Superior temporal gyrus (tissue), 1 donor: Measurements from ENCODE around the gene MEF2C.

Experiments used
- DNase-seq: peaks from one replicate; pipeline ENCODE4 v3.0.0-alpha.2; 2016; ENCODE audit errors: extremely low spot score

Gene MEF2C

GRCh38 chr5:88688984-88689667 is 193.9 kb downstream of the MEF2C start:
- DNase-seq: peak; percentile 47

GRCh38 chr5:88688156-88688983 is 194.6 kb downstream of the MEF2C start:
- peak; percentile 66 for DNase-seq

- DNase-seq: peak; percentile 70
Observed at GRCh38 chr5:88687373-88687911, 195.5 kb downstream of the MEF2C start.

GRCh38 chr5:88686726-88687125 is 196.3 kb downstream of the MEF2C start:
- DNase-seq: no peak

- DNase-seq: peak; percentile 78
Observed at GRCh38 chr5:88685591-88686541, 197.1 kb downstream of the MEF2C start.

GRCh38 chr5:88683506-88684135 is 199.4 kb downstream of the MEF2C start:
- DNase-seq: peak; percentile 80

- DNase-seq: peak; percentile 60
Observed at GRCh38 chr5:88682881-88683361, 200.1 kb downstream of the MEF2C start.

- DNase-seq: peak; percentile 62
Observed at GRCh38 chr5:88682131-88682530, 200.9 kb downstream of the MEF2C start.

- DNase-seq: peak; percentile 61
Observed at GRCh38 chr5:88681211-88681803, 201.7 kb downstream of the MEF2C start.

GRCh38 chr5:88680253-88681132 is 202.5 kb downstream of the MEF2C start:
- DNase-seq: peak; percentile 90

GRCh38 chr5:88679638-88680037 is 203.3 kb downstream of the MEF2C start:
- DNase-seq: no peak

GRCh38 chr5:88678770-88679381 is 204.1 kb downstream of the MEF2C start:
- DNase-seq: no peak

GRCh38 chr5:88677943-88678769 is 204.8 kb downstream of the MEF2C start:
- no peak for DNase-seq

GRCh38 chr5:88677376-88677895 is 205.5 kb downstream of the MEF2C start:
- no peak for DNase-seq

GRCh38 chr5:88676637-88677375 is 206.2 kb downstream of the MEF2C start:
- peak; percentile 74 for DNase-seq

GRCh38 chr5:88675708-88676636 is 207.0 kb downstream of the MEF2C start:
- peak; percentile 84 for DNase-seq
